Esophagus squamous epithelium (tissue), 5 donors: Measurements from ENCODE around the gene PEA15. TPM values are rescaled to one million over a fixed set of nuclear protein-coding genes. Genes with fewer than 3 reads are reported as not detected.

Experiments used
- DNase-seq: peaks from one replicate; lab custom pipeline; 2025; lab: John Stamatoyannopoulos, UW
- H3K27ac ChIP-seq, 4 donors: fragments of 200-600 bp; sonication (generic); one replicate each; pipeline ENCODE4 v1.5.1; 2016 to 2019; ENCODE audit warnings: mild to moderate bottlenecking in 1 of 4
- H3K27me3 ChIP-seq, 4 donors: fragments of 200-600 bp; sonication (generic); 1 replicate in 3 of 4; 2 replicates in 1 of 4; pipeline versions ENCODE4 v1.5.1 to v1.6.0; 2017 to 2021; ENCODE audit warnings: antibody characterized with exemption in 1 of 4
- H3K36me3 ChIP-seq, 3 donors: fragments of 200-600 bp; sonication (generic); one replicate each; pipeline ENCODE4 v1.5.1; 2016 to 2019
- H3K4me1 ChIP-seq, 3 donors: fragments of 200-600 bp; sonication (generic); one replicate each; pipeline ENCODE4 v1.5.1; 2017 to 2019
- H3K4me3 ChIP-seq, 4 donors: fragments of 200-600 bp; sonication (generic); 1 replicate in 3 of 4; 2 replicates in 1 of 4; pipeline ENCODE4 v1.5.1; 2016 to 2019; ENCODE audit warnings: mild to moderate bottlenecking in 2 of 4, moderate library complexity in 1 of 4
- H3K9me3 ChIP-seq, 3 donors: fragments of 200-600 bp; sonication (generic); one replicate each; pipeline ENCODE4 v1.5.1; 2016 to 2019
- POLR2A ChIP-seq, 4 donors: fragments of 450-650 bp; IDR thresholded peaks; one replicate each; pipeline ENCODE4 v1.6.1; 2017; ENCODE audit warnings: antibody characterized with exemption in 4 of 4, mild to moderate bottlenecking in 4 of 4, moderate library complexity in 3 of 4
- WGBS, 2 donors: methylation state at CpG; one replicate each; pipeline ENCODE4 v1.1.5; 2018; 5-methylcytosine and 5-hydroxymethylcytosine counted together
- intact Hi-C: fragments of 100-400 bp; cut with DNase I; formaldehyde crosslinking; loops from one replicate; pipeline ENCODE4 v1.15.0; 2022
- total RNA-seq, 4 donors: library from RNA; depleted of rRNA; stranded (reverse); fragments of >200 nt; gene quantifications; one replicate each; pipeline ENCODE4 v1.1.0, GENCODE V29; 2016
- TF ChIP-seq, protein P1 (sequence below), 6 experiments: fragments of 450-650 bp in 4 of 6; fragments of 200-600 bp in 2 of 6; sonication (generic) in 2 of 6; IDR thresholded peaks; one replicate each; pipeline ENCODE4 v1.5.1; 2016 to 2019; ENCODE audit warnings: antibody characterized with exemption in 6 of 6, mild to moderate bottlenecking in 4 of 6, moderate library complexity in 4 of 6
- donor health status: DM: yes; HTN: yes; CAD: no.

PEA15 gene
- total RNA-seq, 4 donors from 2014 or later = 39.1 to 86.0 (median 69.8) TPM

DNA sequence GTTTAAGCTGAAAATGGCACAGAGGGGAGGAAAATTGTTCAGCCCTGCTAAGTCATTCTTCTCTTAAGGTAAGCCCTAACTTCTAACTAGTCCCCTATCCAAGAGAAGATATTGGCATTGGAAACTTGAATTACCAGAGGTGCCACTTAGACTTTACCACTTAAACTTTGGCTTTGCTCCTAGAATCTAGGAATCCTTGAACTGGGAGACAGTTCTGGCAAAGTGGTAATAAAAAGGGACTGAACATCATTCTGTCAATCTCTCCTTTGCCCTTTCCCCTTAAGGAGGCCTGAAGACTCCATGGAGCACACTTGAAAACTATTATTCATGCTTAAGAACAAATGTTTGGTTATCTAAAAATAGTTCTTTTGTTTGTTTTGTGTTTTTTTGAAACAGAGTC lies 45.3 kb upstream of the PEA15 start:
- Histone ChIP-seq H3K27me3 (no peaks in the 10 kb centered on the region), H3K4me3 (no peak overlapping the region), H3K9me3 (no peaks in the 10 kb centered on the region), H3K4me1 (no peaks in the 10 kb centered on the region), H3K27ac (no peak overlapping the region), H3K36me3 (no peaks in the 10 kb centered on the region)
- DNase-seq = no peak
- TF ChIP-seq POLR2A (IDR thresholded peaks at IDR 0.05) = no peak
- TF ChIP-seq, protein P1, sequence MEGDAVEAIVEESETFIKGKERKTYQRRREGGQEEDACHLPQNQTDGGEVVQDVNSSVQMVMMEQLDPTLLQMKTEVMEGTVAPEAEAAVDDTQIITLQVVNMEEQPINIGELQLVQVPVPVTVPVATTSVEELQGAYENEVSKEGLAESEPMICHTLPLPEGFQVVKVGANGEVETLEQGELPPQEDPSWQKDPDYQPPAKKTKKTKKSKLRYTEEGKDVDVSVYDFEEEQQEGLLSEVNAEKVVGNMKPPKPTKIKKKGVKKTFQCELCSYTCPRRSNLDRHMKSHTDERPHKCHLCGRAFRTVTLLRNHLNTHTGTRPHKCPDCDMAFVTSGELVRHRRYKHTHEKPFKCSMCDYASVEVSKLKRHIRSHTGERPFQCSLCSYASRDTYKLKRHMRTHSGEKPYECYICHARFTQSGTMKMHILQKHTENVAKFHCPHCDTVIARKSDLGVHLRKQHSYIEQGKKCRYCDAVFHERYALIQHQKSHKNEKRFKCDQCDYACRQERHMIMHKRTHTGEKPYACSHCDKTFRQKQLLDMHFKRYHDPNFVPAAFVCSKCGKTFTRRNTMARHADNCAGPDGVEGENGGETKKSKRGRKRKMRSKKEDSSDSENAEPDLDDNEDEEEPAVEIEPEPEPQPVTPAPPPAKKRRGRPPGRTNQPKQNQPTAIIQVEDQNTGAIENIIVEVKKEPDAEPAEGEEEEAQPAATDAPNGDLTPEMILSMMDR (IDR thresholded peaks at IDR 0.05) = no peak
- intact Hi-C loops = no loop called here

DNA sequence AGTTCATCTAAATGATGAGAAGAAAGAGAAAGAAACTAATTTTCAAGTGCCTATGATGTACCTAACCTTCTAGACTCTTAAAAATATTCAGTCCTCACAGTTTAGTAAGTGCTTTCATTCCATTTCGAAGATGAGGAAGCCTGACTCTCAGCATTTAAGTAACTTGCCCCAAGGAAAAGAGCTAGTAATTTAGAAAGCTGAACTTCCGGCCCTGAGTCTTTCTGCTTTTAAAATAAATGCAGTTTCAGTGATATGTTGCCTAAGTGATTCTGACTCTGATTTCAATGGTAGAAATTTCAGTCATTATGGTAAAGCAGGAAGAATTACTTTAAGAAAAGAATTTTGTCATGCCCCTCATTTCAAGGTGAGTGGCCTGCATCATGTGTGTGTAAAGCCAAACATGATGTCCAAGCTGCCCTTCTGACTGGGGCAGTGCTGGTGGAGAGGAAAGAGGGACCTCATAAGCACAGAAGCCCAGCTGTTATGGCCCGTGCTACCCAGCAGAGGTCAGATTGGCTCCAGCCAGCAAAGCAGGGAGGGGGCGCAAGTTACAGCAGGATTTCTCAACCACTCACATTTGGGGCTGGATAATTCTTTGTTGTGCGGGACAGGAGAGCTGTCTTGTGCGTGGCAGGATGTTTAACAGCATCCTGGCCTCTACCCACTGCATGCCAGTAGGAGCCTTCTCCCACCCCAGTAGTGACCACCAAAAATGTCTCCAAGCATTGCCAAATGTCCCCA lies 43.0 kb upstream of the PEA15 start:
- WGBS, 2 donors = 63 to 67% methylated on average over 3 to 6 of the region's 6 CpGs

DNA sequence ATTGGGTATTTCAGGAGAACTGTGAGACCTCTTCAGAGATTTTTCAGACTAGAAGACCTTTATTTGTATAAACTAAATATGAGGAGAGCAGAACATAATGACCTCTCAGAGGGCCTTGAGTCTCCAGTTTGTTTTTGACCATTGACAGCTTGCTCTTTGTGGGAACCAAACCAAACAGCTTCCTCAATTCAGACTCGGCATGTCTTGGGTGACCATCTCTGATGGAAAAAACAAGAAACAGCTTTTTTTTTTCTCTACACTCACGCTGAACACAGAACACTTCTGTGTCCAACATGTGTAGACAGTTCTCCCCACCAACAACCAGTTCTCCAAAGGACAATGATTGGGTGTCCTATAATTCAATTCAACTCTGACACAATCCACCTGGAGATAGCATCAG lies 42.3 kb upstream of the PEA15 start:
- Histone ChIP-seq H3K4me1 (no peaks in the 10 kb centered on the region), H3K27ac (no peak overlapping the region), H3K4me3 (no peak overlapping the region), H3K27me3 (peaks cover 0 to 22% (median 0%) of the 10 kb centered on the region in 4 donors), H3K36me3 (no peaks in the 10 kb centered on the region), H3K9me3 (no peaks in the 10 kb centered on the region)
- intact Hi-C loops = no loop called here
- DNase-seq = no peak
- TF ChIP-seq, protein P1 (IDR thresholded peaks at IDR 0.05) = no peak
- TF ChIP-seq POLR2A (IDR thresholded peaks at IDR 0.05) = no peak
- 59 to 67% methylated on average over 2 of the region's 2 CpGs for WGBS, 2 donors

More for the DNA sequence above, 43.0 kb upstream of the PEA15 start:
- DNase-seq = no peak
- intact Hi-C loops = no loop called here
- Histone ChIP-seq H3K4me3 (no peak overlapping the region), H3K36me3 (no peaks in the 10 kb centered on the region), H3K4me1 (no peaks in the 10 kb centered on the region), H3K9me3 (no peaks in the 10 kb centered on the region), H3K27ac (no peak overlapping the region), H3K27me3 (peaks cover 0 to 14% (median 0%) of the 10 kb centered on the region in 4 donors)
- no peak for TF ChIP-seq POLR2A (IDR thresholded peaks at IDR 0.05)
- TF ChIP-seq, protein P1 (IDR thresholded peaks at IDR 0.05) = peak in 2 of 6 experiments; percentile 5 to 10

DNA sequence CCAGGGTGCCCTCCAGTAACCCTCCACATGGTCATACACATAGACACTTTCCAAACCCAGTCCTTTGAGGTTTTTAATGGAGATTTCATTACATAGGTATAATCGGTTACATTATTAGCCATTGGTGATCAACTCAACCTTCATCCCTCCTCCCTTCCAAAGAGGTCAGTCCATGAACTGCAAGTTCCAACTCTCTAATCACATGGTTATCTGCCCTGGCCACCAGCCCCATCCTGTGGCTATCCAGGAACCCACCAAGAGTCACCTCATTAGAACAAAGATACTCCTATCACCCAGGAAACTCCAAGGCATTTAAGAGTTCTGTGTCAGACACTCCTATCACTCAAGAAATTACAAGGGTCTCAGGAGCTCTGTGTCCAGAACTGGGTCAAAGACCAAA lies 41.6 kb upstream of the PEA15 start:
- Histone ChIP-seq H3K36me3 (no peaks in the 10 kb centered on the region), H3K27ac (no peak overlapping the region), H3K27me3 (peaks cover 0 to 22% (median 0%) of the 10 kb centered on the region in 4 donors), H3K9me3 (no peaks in the 10 kb centered on the region), H3K4me3 (no peak overlapping the region), H3K4me1 (no peaks in the 10 kb centered on the region)
- WGBS, 2 donors = 83 to 100% methylated on average over 1 of the region's 1 CpG
- intact Hi-C loops = no loop called here
- no peak for DNase-seq
- no peak for TF ChIP-seq POLR2A (IDR thresholded peaks at IDR 0.05)
- TF ChIP-seq, protein P1 (IDR thresholded peaks at IDR 0.05) = no peak

DNA sequence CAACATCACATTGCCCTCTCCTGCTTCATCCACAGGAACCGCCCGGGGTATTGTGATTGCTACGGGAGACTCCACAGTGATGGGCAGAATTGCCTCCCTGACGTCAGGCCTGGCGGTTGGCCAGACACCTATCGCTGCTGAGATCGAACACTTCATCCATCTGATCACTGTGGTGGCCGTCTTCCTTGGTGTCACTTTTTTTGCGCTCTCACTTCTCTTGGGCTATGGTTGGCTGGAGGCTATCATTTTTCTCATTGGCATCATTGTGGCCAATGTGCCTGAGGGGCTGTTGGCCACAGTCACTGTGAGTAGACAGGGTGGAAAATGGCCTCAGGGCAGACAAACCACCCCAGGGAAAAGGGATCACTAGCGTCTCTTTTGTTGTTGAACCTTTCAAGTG lies 41.1 kb upstream of the PEA15 start:
- Histone ChIP-seq H3K4me1 (no peaks in the 10 kb centered on the region), H3K4me3 (no peak overlapping the region), H3K27me3 (peaks cover 0 to 22% (median 0%) of the 10 kb centered on the region in 4 donors), H3K27ac (no peak overlapping the region), H3K36me3 (no peaks in the 10 kb centered on the region), H3K9me3 (no peaks in the 10 kb centered on the region)
- intact Hi-C loops = no loop called here
- WGBS, 2 donors = 75 to 85% methylated on average over 10 of the region's 10 CpGs
- DNase-seq = no peak
- TF ChIP-seq, protein P1 (IDR thresholded peaks at IDR 0.05) = no peak
- no peak for TF ChIP-seq POLR2A (IDR thresholded peaks at IDR 0.05)
